HEK293 (cell line): ENCODE results near the gene CYREN.

ENCODE experiments used
- FEZF1 ChIP-seq: fragments of 450-650 bp; formaldehyde crosslinking; IDR thresholded peaks from 2 replicates; pipeline ENCODE4 v1.5.1; 2016; ENCODE audit warnings: missing biosample characterization, missing genetic modification characterization
- HOXC10 ChIP-seq: sonication (generic); formaldehyde crosslinking; IDR thresholded peaks from 2 replicates; pipeline ENCODE4 v1.8.1; 2023; ENCODE audit warnings: mild to moderate bottlenecking, missing genetic modification reagents
- HOXD13 ChIP-seq: sonication (generic); formaldehyde crosslinking; IDR thresholded peaks from 2 replicates; pipeline ENCODE4 v1.8.0; 2022; ENCODE audit warnings: missing genetic modification reagents, borderline replicate concordance
- PRDM10 ChIP-seq: fragments of 450-650 bp; formaldehyde crosslinking; IDR thresholded peaks from 2 replicates; pipeline ENCODE4 v1.5.1; 2016; ENCODE audit warnings: missing biosample characterization, missing genetic modification characterization
- PRDM2 ChIP-seq: fragments of 450-650 bp; formaldehyde crosslinking; IDR thresholded peaks from 2 replicates; pipeline ENCODE4 v1.5.1; 2016; ENCODE audit warnings: missing biosample characterization, missing genetic modification characterization, borderline replicate concordance
- SALL2 ChIP-seq: fragments of 450-650 bp; formaldehyde crosslinking; IDR thresholded peaks from 2 replicates; pipeline ENCODE4 v1.5.0; 2017; ENCODE audit warnings: missing biosample characterization, mild to moderate bottlenecking, missing genetic modification characterization, borderline replicate concordance
- TCF7L2 ChIP-seq: IDR thresholded peaks from 2 replicates; pipeline ENCODE4 v1.6.1; 2011; ENCODE audit warnings: low read depth, mild to moderate bottlenecking, inconsistent platforms, low read length, moderate library complexity, borderline replicate concordance
- ZBTB8A ChIP-seq: fragments of 450-650 bp; formaldehyde crosslinking; IDR thresholded peaks from 2 replicates; pipeline ENCODE4 v1.5.1; 2016; ENCODE audit warnings: missing biosample characterization, missing genetic modification characterization
- ZNF112 ChIP-seq: fragments of 450-650 bp; formaldehyde crosslinking; IDR thresholded peaks from 2 replicates; pipeline ENCODE4 v1.5.0; 2017; ENCODE audit warnings: missing biosample characterization, missing genetic modification characterization
- ZNF133 ChIP-seq: fragments of 450-650 bp; formaldehyde crosslinking; IDR thresholded peaks from 2 replicates; pipeline ENCODE4 v1.5.1; 2016; ENCODE audit warnings: missing biosample characterization, missing genetic modification characterization
- ZNF169 ChIP-seq: fragments of 450-650 bp; formaldehyde crosslinking; IDR thresholded peaks from 2 replicates; pipeline ENCODE4 v1.5.1; 2016; ENCODE audit warnings: missing biosample characterization, missing genetic modification characterization
- ZNF174 ChIP-seq: fragments of 450-650 bp; formaldehyde crosslinking; IDR thresholded peaks from 2 replicates; pipeline ENCODE4 v1.5.0; 2017; ENCODE audit warnings: missing biosample characterization, mild to moderate bottlenecking, missing genetic modification characterization
- ZNF266 ChIP-seq: fragments of 450-650 bp; formaldehyde crosslinking; IDR thresholded peaks from 2 replicates; pipeline ENCODE4 v1.5.1; 2016; ENCODE audit warnings: missing biosample characterization, missing genetic modification characterization, low read depth
- ZNF292 ChIP-seq: fragments of 450-650 bp; formaldehyde crosslinking; IDR thresholded peaks from 2 replicates; pipeline ENCODE4 v1.5.1; 2016; ENCODE audit warnings: low read depth, missing biosample characterization, missing genetic modification characterization, borderline replicate concordance
- ZNF335 ChIP-seq: fragments of 450-650 bp; formaldehyde crosslinking; conservative IDR thresholded peaks from 2 replicates; pipeline ENCODE4 v1.5.1; 2016; ENCODE audit warnings: missing biosample characterization, missing genetic modification characterization
- ZNF391 ChIP-seq: fragments of 450-650 bp; formaldehyde crosslinking; IDR thresholded peaks from 2 replicates; pipeline ENCODE4 v1.5.1; 2016; ENCODE audit warnings: low read depth, missing biosample characterization, missing genetic modification characterization, borderline replicate concordance
- ZNF423 ChIP-seq: fragments of 450-650 bp; formaldehyde crosslinking; IDR thresholded peaks from 2 replicates; pipeline ENCODE4 v1.5.1; 2016; ENCODE audit warnings: missing biosample characterization, missing genetic modification characterization
- ZNF596 ChIP-seq: fragments of 450-650 bp; IDR thresholded peaks from 2 replicates; pipeline ENCODE4 v1.5.0; 2018; ENCODE audit warnings: missing biosample characterization, mild to moderate bottlenecking, missing genetic modification characterization, moderate library complexity
- ZNF626 ChIP-seq: fragments of 450-650 bp; sonication (Bioruptor Pico); formaldehyde crosslinking; IDR thresholded peaks from 2 replicates; pipeline ENCODE4 v1.5.1; 2018; ENCODE audit warnings: missing biosample characterization, missing genetic modification characterization, inconsistent platforms
- ZNF658 ChIP-seq: fragments of 450-650 bp; formaldehyde crosslinking; IDR thresholded peaks from 2 replicates; pipeline ENCODE4; 2016; ENCODE audit warnings: missing biosample characterization, missing genetic modification characterization
- ZNF768 ChIP-seq: fragments of 450-650 bp; formaldehyde crosslinking; IDR thresholded peaks from 2 replicates; pipeline ENCODE4 v1.5.1; 2018; ENCODE audit warnings: missing biosample characterization, mild to moderate bottlenecking, missing genetic modification characterization
- TF ChIP-seq, protein P1 (sequence below): fragments of 450-650 bp; formaldehyde crosslinking; IDR thresholded peaks from 2 replicates; pipeline ENCODE4 v1.5.1; 2017; ENCODE audit warnings: missing biosample characterization, mild to moderate bottlenecking, missing genetic modification characterization, moderate library complexity
- TF ChIP-seq, protein P2 (sequence below): fragments of 450-650 bp; formaldehyde crosslinking; IDR thresholded peaks from 2 replicates; pipeline ENCODE4 v1.5.1; 2017; ENCODE audit warnings: missing biosample characterization, missing genetic modification characterization
- TF ChIP-seq, protein P3 (sequence below): fragments of 450-650 bp; formaldehyde crosslinking; IDR thresholded peaks from 2 replicates; pipeline ENCODE4 v1.5.1; 2016; ENCODE audit warnings: missing biosample characterization, missing genetic modification characterization
- TF ChIP-seq, protein P4 (sequence below): fragments of 450-650 bp; formaldehyde crosslinking; IDR thresholded peaks from 2 replicates; pipeline ENCODE4 v1.5.1; 2017; ENCODE audit warnings: missing biosample characterization, missing genetic modification characterization

Gene CYREN

GRCh38 chr7:135170274-135170997 is at the start of gene CYREN (continued):
- TF ChIP-seq PRDM10 (tag by site-specific recombination) (peak; percentile 93), ZBTB8A (tag by site-specific recombination) (peak; percentile 91), ZNF174 (no peak), ZNF112 (tag by site-specific recombination) (no peak), TCF7L2 (no peak), ZNF266 (tag by site-specific recombination) (no peak), PRDM2 (tag by site-specific recombination) (no peak), ZNF596 (tag by site-specific recombination) (peak; percentile 3; the same call in 1 of the 2 replicates), HOXC10 (no peak), ZNF335 (tag by site-specific recombination) (peak; percentile 89), FEZF1 (no peak), ZNF169 (no peak), ZNF133 (tag by site-specific recombination) (no peak), ZNF658 (tag by site-specific recombination) (no peak), HOXD13 (CRISPR knock-in tag) (no peak), SALL2 (tag by site-specific recombination) (no peak), ZNF292 (tag by site-specific recombination) (no peak), ZNF423 (tag by site-specific recombination) (peak; percentile 93), ZNF768 (tag by site-specific recombination) (no peak), ZNF391 (tag by site-specific recombination) (peak; percentile 41; the same call in 1 of the 2 replicates), ZNF626 (tag by site-specific recombination) (no peak)
- TF ChIP-seq, protein P1, sequence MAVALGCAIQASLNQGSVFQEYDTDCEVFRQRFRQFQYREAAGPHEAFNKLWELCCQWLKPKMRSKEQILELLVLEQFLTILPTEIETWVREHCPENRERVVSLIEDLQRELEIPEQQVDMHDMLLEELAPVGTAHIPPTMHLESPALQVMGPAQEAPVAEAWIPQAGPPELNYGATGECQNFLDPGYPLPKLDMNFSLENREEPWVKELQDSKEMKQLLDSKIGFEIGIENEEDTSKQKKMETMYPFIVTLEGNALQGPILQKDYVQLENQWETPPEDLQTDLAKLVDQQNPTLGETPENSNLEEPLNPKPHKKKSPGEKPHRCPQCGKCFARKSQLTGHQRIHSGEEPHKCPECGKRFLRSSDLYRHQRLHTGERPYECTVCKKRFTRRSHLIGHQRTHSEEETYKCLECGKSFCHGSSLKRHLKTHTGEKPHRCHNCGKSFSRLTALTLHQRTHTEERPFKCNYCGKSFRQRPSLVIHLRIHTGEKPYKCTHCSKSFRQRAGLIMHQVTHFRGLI (tag by site-specific recombination), result 0 out of 2 replicates have a peak, but pooled peaks have one; percentile 41
- TF ChIP-seq, protein P2, sequence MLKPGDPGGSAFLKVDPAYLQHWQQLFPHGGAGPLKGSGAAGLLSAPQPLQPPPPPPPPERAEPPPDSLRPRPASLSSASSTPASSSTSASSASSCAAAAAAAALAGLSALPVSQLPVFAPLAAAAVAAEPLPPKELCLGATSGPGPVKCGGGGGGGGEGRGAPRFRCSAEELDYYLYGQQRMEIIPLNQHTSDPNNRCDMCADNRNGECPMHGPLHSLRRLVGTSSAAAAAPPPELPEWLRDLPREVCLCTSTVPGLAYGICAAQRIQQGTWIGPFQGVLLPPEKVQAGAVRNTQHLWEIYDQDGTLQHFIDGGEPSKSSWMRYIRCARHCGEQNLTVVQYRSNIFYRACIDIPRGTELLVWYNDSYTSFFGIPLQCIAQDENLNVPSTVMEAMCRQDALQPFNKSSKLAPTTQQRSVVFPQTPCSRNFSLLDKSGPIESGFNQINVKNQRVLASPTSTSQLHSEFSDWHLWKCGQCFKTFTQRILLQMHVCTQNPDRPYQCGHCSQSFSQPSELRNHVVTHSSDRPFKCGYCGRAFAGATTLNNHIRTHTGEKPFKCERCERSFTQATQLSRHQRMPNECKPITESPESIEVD (tag by site-specific recombination), result no peak
- TF ChIP-seq, protein P3, sequence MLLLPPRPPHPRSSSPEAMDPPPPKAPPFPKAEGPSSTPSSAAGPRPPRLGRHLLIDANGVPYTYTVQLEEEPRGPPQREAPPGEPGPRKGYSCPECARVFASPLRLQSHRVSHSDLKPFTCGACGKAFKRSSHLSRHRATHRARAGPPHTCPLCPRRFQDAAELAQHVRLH, result peak; percentile 70; the same call in 1 of the 2 replicates
- TF ChIP-seq, protein P4, sequence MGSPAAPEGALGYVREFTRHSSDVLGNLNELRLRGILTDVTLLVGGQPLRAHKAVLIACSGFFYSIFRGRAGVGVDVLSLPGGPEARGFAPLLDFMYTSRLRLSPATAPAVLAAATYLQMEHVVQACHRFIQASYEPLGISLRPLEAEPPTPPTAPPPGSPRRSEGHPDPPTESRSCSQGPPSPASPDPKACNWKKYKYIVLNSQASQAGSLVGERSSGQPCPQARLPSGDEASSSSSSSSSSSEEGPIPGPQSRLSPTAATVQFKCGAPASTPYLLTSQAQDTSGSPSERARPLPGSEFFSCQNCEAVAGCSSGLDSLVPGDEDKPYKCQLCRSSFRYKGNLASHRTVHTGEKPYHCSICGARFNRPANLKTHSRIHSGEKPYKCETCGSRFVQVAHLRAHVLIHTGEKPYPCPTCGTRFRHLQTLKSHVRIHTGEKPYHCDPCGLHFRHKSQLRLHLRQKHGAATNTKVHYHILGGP (tag by site-specific recombination), result no peak
